GM10266 (cell line): Measurements from ENCODE around the gene ST6GALNAC4.

Source experiments
- DNase-seq: peaks from one replicate; pipeline ENCODE4 v3.0.0; 2012; ENCODE audit errors: extremely low spot score
- CTCF ChIP-seq: IDR thresholded peaks from 2 replicates; pipeline ENCODE4 v1.5.1; 2012; ENCODE audit warnings: mild to moderate bottlenecking, low read depth; ENCODE audit not compliant: control insufficient read depth, insufficient read depth; ENCODE audit errors: missing control alignments

Gene ST6GALNAC4

GRCh38 chr9:127880143-127880542 lies 36.7 kb downstream of the ST6GALNAC4 start:
- TF ChIP-seq CTCF: no peak

GRCh38 chr9:127878652-127879390 lies 38.0 kb downstream of the ST6GALNAC4 start:
- DNase-seq: no peak
- no peak for TF ChIP-seq CTCF

More at GRCh38 chr9:127880143-127880542, 36.7 kb downstream of the ST6GALNAC4 start:
- DNase-seq: no peak

DNA sequence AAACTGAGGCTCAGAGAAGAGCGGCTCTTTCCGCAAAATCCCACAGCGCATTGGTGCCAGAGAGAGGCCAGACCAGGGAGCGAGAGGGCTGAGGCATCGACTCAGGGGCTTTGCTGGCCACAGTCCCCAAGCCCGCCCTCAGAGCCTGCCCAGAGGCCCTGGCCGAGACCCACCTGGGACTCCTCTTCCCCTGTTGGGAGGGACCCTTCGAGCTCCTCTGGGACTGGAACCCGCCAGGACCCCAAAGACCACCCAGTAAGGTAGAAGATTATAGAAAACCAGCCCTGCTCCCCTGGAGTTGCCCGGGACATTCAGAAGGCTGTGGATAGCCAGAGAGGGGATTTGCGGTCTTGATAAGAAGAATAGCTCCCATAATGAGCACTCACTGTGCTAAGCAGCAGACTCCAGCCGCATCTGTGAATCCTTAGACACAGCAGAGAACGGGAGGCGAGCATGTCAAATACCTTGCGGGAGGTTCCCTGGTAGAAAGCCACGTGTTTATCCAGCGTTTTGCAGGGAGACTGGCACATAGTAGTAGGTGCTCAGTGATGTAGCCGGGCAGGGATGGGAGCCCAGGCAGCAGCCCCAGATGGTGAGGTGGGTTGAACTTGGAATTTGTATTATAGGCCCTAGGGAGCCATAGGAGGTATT lies 38.7 kb downstream of the ST6GALNAC4 start:
- TF ChIP-seq CTCF: no peak
- DNase-seq: no peak

GRCh38 chr9:127877566-127877998 lies 39.3 kb downstream of the ST6GALNAC4 start, which contains the start of gene AK1:
AK1 (minus strand) TSS chr9:127877675; CDS start chr9:127874617, 3,058 bp downstream.
- no peak for DNase-seq
- no peak for TF ChIP-seq CTCF

DNA sequence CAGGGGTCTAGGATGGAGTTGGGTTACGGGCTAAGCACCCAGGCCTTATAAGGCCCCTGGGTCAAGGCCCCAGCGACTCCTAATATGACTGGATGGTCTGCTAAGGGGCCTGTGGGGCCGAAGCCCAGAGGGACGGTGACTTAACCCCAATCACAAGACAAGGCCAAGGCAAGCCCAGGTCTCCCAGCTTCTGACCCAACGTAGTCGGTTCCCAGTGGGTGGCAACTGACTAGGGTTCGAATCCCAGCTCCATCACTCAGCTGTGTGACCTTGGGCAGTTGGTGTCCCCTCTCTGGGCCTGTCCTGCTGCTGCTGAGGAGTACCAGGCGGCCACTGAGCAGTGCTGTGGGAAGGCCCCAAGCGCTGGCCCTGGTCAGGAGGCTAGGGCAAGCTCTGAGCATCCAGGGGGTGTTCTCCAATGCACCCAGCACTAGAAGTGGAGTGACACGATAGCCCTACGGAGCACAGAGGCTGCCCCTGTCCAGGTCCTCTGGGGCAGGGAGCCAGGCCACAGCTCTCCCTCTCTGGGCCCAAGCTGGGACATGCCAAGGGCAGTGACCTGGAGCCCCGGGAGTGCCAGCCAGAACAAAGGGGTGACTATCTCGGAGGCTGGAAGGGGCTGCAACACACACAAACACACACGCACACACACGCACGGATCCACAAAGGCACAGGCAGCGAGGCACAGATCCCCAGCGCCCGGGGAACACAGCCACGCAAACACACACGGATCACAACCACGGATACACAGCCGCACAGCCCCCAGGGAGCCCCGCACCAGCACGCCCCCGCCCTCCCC lies 39.9 kb downstream of the ST6GALNAC4 start:
- no peak for TF ChIP-seq CTCF
- no peak for DNase-seq

- DNase-seq: no peak
- TF ChIP-seq CTCF: no peak
Observed at GRCh38 chr9:127876026-127876763, 40.6 kb downstream of the ST6GALNAC4 start.
